NCI-H1694 treated with DMSO at 0.1 percent for 48 hours (cell line): Measurements from ENCODE around the gene KIF2C.
"Not testable (repeated sequence)": the region's sequence is repeated elsewhere in the genome, so short reads cannot be mapped to it uniquely, and the experiment has no call there.

Experiments
- DNase-seq: peaks from one replicate; lab custom pipeline; 2025; lab: John Stamatoyannopoulos, UW

The KIF2C gene

DNA sequence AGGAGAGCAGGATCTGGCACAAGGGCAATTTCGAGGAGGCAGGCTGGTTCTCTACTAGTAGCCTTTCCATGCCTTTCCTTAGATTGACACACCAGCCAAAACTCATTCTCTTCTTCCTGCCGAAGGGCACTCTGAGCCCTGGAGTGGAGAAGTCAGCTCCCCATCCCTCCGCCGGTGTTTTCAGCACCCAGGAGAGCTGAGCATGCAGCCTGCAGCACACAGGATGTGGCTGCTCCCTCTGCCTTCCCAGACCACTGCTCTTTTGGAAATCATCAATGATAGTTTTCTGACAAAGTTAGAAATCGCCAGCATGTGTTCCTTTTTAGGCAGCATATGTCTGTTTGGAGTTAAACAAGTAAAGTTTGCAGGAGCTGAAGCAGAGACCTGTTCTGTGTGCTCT is 20.3 kb upstream of the KIF2C start:
- DNase-seq = no peak

- no peak for DNase-seq
Observed at GRCh38 chr1:44720281-44720680, 19.4 kb upstream of the KIF2C start.

GRCh38 chr1:44721485-44722361 is 17.9 kb upstream of the KIF2C start:
- peak; percentile 51 for DNase-seq

GRCh38 chr1:44723064-44723463 is 16.6 kb upstream of the KIF2C start:
- no peak for DNase-seq

- no peak for DNase-seq
Observed at GRCh38 chr1:44723496-44724295, 15.9 kb upstream of the KIF2C start.

DNA sequence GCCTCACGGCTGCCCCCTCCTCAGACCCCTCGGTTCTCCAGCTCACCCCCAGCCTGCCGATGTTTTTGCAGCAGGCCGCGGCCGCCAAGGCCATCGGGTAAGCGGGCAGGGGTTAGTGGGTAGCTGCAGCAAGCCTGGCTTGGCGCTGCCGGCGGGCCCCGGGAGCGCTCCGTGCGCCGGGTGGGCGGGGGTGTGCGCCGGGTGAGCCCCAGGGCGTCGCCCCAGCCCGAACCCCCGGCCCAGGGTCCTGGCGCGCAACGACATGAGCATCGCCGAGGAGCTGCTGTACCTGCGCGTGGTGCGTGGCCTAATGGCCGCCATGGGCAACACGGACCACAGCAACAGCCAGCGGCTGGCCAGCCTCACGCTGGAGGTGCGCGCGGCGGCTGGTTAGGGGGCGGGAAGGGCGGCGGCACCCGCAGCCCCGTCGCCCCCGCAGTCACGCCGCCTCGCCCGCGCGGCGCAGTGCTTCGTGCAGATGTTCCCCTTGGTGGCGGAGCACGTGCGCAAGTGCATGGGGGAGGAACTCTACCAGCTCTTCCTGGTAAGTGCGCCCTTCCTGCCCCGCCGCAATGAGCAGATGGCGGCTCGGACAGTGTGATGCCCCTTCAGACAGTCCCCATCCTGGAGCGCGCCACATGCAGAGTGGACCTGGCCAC is 15.2 kb upstream of the KIF2C start:
- no peak for DNase-seq

GRCh38 chr1:44724955-44725698 is 14.5 kb upstream of the KIF2C start:
- DNase-seq = no peak

DNA sequence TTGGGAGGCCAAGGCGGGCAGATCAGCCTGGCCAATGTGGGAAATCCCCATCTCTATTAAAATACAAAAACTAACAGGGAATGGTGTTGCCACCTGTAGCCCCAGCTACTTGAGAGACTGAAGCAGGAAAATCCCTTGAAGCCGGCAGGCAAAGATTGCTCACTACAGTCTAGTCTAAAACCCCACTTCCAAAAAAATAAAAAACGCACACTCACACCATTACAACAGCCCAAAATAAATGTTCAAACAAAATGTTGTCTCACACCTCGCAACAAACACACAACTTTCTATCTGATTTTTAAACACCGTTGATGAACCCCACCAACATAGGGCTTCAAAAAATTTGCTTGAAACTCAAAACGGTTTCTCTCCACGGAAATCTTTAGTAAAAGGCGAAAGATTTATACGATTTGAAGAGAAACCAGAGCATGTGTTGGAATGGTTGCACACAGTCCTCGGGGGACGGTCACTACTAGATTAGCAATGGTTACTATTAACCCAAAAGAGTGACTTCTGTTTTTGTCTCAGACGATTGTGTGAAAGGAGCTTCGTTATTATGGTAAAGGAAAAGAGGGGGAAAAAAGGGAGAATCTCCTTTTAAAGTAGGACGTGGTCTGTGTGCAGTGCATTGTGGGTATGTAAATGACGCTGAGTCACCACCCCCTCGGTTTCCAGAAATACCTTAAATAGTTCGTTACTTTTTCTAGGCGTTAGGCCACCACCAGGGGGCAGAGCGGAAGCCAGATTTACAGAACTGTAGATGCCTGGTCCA is 8.7 kb upstream of the KIF2C start, which contains the start of gene RNU5D-1:
Gene RNU5D-1 (minus strand): TSS at position 430 of the 772 bp plus-strand sequence.
- DNase-seq = peak; percentile 99

DNA sequence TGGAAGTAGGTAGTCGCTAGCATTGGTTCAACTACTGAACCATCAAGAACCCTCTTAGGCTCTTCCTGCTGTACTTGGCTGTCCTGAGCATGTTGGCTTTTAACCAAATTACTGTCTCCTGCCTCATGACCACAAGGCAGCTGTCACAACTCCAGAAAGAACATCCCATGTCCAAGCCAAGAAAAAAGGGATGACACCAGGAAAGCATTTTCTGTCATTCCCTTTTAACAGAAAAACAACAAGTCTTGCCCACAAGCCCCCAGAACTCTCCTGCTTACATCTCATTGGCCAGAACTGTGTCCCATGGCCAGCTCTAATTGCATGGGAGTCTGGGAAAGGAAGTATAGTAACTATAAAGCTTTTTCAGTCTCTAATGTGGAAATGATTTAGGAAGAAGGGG is 6.3 kb upstream of the KIF2C start:
- DNase-seq = no peak

DNA sequence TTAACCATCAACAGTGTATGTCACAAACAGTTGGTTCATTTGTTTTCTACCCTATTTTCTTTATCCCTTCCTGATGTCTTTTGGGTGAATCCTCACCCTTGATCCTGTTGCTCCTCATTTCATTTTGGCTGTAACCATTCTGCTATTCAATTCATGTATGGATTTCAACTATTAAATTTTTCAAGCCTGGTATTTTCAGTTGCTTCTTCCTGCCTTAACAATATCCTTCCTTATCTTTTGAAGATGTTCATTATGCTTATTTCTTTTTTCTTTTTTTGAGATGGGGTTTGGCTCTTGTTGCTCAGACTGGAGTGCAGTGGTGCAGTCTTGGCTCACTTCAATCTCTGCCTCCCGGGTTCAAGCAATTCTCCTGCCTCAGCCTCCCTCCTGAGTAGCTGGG is 5.9 kb upstream of the KIF2C start:
- DNase-seq = no peak

- no peak for DNase-seq
Observed at GRCh38 chr1:44735992-44736391, 3.6 kb upstream of the KIF2C start.

GRCh38 chr1:44738953-44739306 is 707 bp upstream of the KIF2C start:
- not testable (repeated sequence) for DNase-seq

- DNase-seq = no peak
Observed at GRCh38 chr1:44740179-44740617, 561 bp downstream of the KIF2C start.

DNA sequence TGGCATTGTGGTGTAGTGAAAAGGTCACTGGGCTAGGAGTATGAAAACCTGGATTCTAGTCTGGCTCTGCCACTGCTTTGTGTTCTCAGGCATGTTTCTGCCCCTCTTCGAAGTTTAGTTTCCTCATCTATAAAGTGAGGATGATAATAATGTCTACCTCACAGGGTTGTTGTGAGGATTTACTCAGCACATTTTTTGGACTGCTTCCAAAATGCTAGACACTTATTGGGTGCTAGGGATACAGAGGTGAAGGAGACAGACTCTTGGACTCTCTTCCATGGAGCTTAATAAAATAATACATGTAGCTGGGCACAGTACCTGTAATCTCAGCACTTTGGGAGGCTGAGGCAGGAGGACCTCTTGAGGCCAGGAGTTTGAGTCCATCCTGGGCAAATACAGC is 3.6 kb downstream of the KIF2C start:
- DNase-seq = no peak

GRCh38 chr1:44747878-44748277 is 8.2 kb downstream of the KIF2C start:
- no peak for DNase-seq

GRCh38 chr1:44757420-44757819 is 17.8 kb downstream of the KIF2C start:
- DNase-seq = no peak

DNA sequence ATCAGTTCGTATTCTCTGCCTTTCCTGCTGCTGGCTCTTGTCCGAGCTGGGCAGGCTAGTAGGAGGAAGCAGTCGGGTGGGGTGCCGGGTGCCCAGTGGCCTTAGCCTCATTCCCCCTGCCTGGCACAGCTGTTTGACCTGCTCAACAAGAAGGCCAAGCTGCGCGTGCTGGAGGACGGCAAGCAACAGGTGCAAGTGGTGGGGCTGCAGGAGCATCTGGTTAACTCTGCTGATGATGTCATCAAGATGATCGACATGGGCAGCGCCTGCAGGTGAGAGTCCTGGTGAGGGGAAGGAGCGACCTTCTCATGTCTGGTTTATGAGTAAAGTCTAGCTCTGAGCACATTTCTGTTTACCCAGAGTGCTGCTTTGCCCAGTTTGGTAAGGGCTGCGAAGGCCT is 19.4 kb downstream of the KIF2C start:
- DNase-seq = no peak

GRCh38 chr1:44760876-44761275 is 21.2 kb downstream of the KIF2C start:
- DNase-seq = no peak

DNA sequence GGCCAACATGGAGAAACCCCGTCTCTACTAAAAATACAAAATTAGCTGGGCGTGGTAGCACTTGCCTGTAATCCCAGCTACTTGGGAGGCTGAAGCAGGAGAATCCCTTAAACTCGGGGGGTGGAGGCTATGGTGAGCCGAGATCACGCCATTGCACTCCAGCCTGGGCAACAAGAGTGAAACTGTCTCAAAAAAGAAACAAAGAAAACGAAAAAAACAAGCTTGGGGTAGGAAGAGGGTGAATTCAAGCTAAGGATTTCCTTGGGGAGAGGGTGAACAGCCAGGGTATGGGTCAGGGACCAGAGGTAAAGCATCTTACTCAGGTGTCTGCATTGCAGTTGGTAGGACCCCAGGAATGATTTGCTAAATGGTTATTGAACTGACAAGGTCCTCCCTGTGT is 26.8 kb downstream of the KIF2C start:
- not testable (repeated sequence) for DNase-seq

DNA sequence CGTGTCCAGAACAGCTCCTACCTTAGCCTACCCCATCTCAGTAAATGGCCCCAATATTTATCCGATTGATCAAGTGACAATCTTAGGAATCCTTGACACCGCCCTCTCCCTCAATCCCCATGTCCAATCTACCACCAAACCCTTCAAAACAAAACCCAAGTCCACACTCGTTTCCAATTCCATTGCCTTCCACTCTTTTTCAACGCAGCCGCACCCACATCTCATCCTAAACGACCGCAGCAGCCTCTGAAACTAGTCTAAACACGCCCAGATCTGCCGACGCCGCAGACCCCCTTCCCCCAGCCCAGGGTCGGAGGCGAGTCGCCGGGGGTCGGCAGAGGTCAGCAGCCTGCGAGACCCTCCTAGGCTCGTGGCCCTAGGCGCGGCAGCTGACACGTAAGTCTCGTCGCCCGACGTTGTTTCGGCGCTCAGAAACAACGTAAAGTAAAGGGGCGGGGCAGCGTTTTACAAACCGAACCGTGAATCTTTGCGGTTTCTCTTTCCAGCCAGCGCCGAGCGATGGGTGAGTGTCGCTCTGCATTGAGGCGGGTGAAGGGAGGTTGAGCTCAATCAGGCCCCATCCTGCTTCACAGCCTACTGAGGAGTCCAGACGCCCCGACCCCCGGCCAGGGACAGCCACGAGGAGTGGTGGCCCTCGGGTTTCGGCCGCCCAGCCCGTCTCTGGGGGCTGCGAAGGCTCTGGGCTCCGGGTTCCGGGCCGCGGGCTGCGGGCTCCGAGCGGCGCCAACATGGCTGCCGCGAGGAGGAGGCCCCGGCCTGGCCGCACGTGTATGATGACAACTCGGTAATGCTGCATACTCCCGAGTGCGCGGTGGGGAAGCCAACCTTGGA is 35.7 kb downstream of the KIF2C start, which contains the start of gene RPS8:
Gene RPS8 (plus strand): TSS at position 463 of the 852 bp plus-strand sequence. CDS start 57 bp downstream, at position 520.
- peak; percentile 91 for DNase-seq
